ENCODE results near the gene STAT2.
"Not testable (repeated sequence)": the region's sequence is repeated elsewhere in the genome, so short reads cannot be mapped to it uniquely, and the experiment has no call there.

The STAT2 gene

DNA sequence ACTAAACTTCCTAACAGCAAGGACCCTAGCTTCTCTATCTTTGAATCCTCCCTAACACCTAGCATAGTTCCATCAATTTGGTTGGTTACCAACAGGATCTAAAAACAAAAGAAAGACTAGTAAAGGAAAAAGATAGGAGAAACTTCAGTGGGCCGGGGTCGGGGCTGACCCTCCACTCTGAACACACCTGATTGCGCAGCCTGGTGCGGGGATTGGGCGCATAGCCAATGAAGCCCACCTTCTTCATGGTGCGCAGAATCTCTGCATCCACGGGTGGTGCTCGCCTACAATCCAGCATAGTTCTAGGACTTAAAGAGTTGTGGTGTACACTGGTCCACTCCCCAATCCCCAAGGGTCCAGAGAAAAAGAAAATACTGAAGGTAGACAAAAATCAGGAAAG lies 33.8 kb downstream of the STAT2 start:
- no peaks in the 10 kb centered on the region for H3K9me3 ChIP-seq (ENCODE audit: low read depth, low read length)
- H3K9ac ChIP-seq (ENCODE audit: insufficient read length), result no peak overlapping the region
- TF ChIP-seq EZH2 (IDR thresholded peaks at IDR 0.05) (no peak), FOXP2 (optimal IDR thresholded peaks at IDR 0.05; ENCODE audit: control extremely low read depth, extremely low read length, insufficient read depth) (no peak), POLR2AphosphoS5 (IDR thresholded peaks at IDR 0.05; ENCODE audit: borderline replicate concordance, low read depth, low read length) (no peak)
- H3K36me3 ChIP-seq (ENCODE audit: insufficient read depth, low read length), result peaks cover 4% of the 10 kb centered on the region; the same call in 1 of the 2 replicates
- no peak overlapping the region for H3K27ac ChIP-seq
- no peak for DNase-seq (ENCODE audit: low read depth, low spot score)
- H3K4me3 ChIP-seq, result no peak overlapping the region

DNA sequence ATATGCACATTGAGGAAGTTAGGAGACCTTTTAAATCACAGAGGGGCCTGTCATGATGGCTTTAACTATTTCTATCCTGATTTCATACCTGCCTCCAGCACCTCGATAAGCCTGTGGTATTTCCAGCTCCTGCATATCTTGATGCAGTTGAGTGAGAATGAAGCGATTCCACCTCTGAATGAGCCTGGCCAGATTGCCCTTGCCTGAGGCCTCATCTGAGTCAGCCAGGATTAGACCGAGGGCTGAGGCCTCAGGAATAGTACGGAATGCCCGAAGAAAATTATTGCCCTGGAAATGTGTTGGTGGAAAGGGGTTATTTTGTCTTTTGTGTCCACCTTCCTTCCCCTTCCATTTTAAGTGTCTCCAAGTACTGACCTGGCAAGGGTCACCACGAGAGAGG lies 35.7 kb downstream of the STAT2 start:
- no peak overlapping the region for H3K9ac ChIP-seq (ENCODE audit: insufficient read length)
- peaks cover 5% of the 10 kb centered on the region; the same call in 1 of the 2 replicates for H3K36me3 ChIP-seq (ENCODE audit: insufficient read depth, low read length)
- no peak overlapping the region for H3K27ac ChIP-seq
- no peak overlapping the region for H3K4me3 ChIP-seq
- no peaks in the 10 kb centered on the region for H3K9me3 ChIP-seq (ENCODE audit: low read depth, low read length)
- DNase-seq (ENCODE audit: low read depth, low spot score), result no peak
- no peak for TF ChIP-seq FOXP2 (optimal IDR thresholded peaks at IDR 0.05; ENCODE audit: control extremely low read depth, extremely low read length, insufficient read depth)
- TF ChIP-seq EZH2 (IDR thresholded peaks at IDR 0.05), result no peak
- no peak for TF ChIP-seq POLR2AphosphoS5 (IDR thresholded peaks at IDR 0.05; ENCODE audit: borderline replicate concordance, low read depth, low read length)

DNA sequence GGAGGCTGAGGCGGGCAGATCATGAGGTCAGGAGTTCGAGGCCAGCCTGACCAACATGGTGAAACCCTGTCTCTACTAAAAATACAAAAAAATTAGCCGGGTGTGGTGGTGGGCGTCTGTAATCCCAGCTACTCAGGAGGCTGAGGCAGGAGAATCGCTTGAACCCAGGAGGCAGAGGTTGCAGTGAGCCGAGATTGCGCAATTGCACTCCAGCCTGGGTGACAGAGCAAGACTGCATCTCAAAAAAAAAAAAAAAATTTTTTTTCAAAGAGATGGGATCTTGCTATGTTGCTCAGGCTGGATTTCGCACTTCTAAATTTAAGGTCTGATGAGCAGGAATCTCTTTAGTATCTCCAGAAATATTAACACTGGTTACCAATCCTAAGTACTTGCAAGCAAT lies 38.3 kb downstream of the STAT2 start:
- H3K4me3 ChIP-seq; H3K27ac ChIP-seq; DNase-seq (ENCODE audit: low read depth, low spot score); H3K9ac ChIP-seq (ENCODE audit: insufficient read length); H3K9me3 ChIP-seq (ENCODE audit: low read depth, low read length); H3K36me3 ChIP-seq (ENCODE audit: insufficient read depth, low read length): not testable (repeated sequence)

DNA sequence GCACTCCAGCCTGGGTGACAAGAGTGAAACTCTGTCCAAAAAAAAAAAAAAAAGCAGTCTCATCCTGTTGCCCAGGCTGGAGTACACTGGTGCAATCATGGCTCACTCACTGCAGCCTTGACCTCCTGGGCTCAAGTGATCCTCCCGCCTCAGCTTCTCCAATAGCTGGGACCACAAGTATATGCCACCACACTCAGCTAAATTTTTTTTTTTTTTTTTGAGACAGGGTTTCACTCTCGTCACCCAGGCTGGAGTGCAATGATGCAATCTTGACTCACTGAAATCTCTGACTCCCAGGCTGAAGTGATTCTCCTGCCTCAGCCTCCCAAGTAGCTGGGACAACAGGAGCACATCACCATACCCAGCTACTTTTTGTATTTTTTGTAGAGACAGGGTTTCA lies 38.9 kb downstream of the STAT2 start:
- no peak overlapping the region for H3K27ac ChIP-seq
- DNase-seq (ENCODE audit: low read depth, low spot score), result no peak
- no peaks in the 10 kb centered on the region for H3K9me3 ChIP-seq (ENCODE audit: low read depth, low read length)
- H3K36me3 ChIP-seq (ENCODE audit: insufficient read depth, low read length), result peaks cover 3% of the 10 kb centered on the region; the same call in 1 of the 2 replicates
- H3K4me3 ChIP-seq, result no peak overlapping the region
- no peak for TF ChIP-seq POLR2AphosphoS5 (IDR thresholded peaks at IDR 0.05; ENCODE audit: borderline replicate concordance, low read depth, low read length)
- no peak for TF ChIP-seq FOXP2 (optimal IDR thresholded peaks at IDR 0.05; ENCODE audit: control extremely low read depth, extremely low read length, insufficient read depth)
- no peak for TF ChIP-seq EZH2 (IDR thresholded peaks at IDR 0.05)
- H3K9ac ChIP-seq (ENCODE audit: insufficient read length), result no peak overlapping the region

DNA sequence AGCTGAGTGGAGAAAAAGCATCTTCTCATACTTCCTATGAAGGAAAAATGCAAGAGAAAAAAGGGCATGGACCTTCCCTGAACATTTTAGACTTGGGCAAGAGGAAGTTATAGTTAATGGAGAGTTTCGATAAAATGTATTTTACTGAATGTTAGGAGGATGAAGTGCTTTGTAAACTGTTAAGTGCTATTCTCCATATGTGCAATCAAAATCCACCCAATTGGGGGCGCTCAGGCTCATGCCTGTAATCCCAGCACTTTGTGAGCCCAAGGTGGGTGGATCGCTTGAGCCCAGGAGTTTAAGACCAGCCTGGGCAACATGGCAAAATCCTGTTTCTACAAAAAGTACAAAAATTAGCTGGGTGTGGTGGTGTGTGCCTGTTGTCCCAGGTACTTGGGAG lies 42.2 kb downstream of the STAT2 start:
- H3K36me3 ChIP-seq (ENCODE audit: insufficient read depth, low read length), result peaks cover 9% of the 10 kb centered on the region; the same call in 1 of the 2 replicates
- no peak overlapping the region for H3K27ac ChIP-seq
- no peak for DNase-seq (ENCODE audit: low read depth, low spot score)
- H3K9ac ChIP-seq (ENCODE audit: insufficient read length), result no peak overlapping the region
- no peak for TF ChIP-seq POLR2AphosphoS5 (IDR thresholded peaks at IDR 0.05; ENCODE audit: borderline replicate concordance, low read depth, low read length)
- TF ChIP-seq FOXP2 (optimal IDR thresholded peaks at IDR 0.05; ENCODE audit: control extremely low read depth, extremely low read length, insufficient read depth), result no peak
- no peak for TF ChIP-seq EZH2 (IDR thresholded peaks at IDR 0.05)
- H3K9me3 ChIP-seq (ENCODE audit: low read depth, low read length), result no peaks in the 10 kb centered on the region
- no peak overlapping the region for H3K4me3 ChIP-seq

DNA sequence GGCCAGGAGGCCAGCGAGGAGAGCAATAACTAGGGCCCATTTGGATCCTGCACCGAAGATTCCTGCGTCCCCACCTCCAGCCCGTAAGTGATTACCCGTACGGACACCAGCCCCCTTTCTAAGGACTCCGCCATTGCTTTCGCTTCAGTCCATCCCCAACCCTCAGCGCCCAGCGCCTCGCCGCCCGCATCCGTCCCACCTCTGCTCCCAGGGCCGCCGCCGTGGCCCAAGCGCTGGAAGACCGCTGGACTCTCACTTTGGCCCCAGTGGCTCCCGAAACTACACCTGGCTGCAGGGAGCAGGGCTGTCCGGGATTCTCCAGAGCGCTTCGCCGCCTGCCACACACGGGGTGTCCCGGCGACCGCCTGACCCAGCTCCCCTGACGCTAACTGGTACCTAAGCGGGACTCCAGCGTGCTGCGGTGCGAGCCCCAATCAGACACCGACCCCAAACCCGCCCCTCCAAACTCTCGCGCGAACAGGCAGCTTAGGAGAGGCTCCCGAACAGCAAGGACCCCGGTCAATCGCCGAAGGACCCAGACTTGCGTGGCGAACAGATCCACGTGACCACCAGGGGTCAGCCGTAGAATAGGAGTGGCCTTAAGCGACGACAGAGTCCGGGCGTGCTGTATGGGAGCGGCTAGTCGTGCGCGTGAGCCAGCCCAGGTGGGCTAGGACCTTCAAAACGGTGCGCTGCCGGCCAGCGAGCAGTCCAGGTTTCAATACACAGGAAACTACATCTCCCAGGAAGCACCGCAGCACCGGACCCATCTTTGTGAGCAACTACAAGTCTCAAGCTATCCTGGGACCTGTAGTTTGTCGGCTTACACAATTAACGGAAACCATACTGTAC lies 44.1 kb downstream of the STAT2 start, which contains the start of gene CNPY2:
Gene CNPY2 (minus strand): TSS at position 367 of the 852 bp plus-strand sequence. CDS start 771 bp downstream, outside the sequence.
- H3K9ac ChIP-seq (ENCODE audit: insufficient read length), result peak within 1 kb of the TSS; percentile 92
- H3K9me3 ChIP-seq (ENCODE audit: low read depth, low read length), result no peaks in the 10 kb centered on the region
- TF ChIP-seq POLR2AphosphoS5 (IDR thresholded peaks at IDR 0.05; ENCODE audit: borderline replicate concordance, low read depth, low read length) (peak; percentile 94), FOXP2 (optimal IDR thresholded peaks at IDR 0.05; ENCODE audit: control extremely low read depth, extremely low read length, insufficient read depth) (peak; percentile 74), EZH2 (IDR thresholded peaks at IDR 0.05) (no peak)
- peaks cover 14% of the 10 kb centered on the region for H3K36me3 ChIP-seq (ENCODE audit: insufficient read depth, low read length)
- peak within 1 kb of the TSS; percentile 88 for H3K27ac ChIP-seq
- peak within 1 kb of the TSS; percentile 98 for H3K4me3 ChIP-seq
- peak; percentile 87 for DNase-seq (ENCODE audit: low read depth, low spot score)

DNA sequence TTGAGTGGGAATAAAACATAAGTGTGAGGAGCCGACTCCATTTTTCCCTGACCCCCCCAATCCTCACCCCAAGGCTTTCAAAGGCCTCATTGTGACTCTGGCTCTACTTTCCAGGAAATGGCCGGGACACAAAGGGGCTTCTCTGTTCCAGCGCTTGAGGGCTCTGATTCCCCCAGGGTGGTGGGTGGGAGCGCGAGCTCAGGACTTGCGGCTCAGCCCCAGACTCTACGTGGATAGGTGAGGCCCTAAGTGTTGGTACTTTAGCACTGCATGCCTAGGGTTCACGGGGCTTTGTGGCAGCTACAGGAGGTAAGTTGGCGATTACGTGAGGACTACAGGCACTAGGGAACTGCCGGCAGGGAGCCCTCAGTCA lies 44.7 kb downstream of the STAT2 start:
- peak overlapping the region; percentile 98 for H3K4me3 ChIP-seq
- no peak for DNase-seq (ENCODE audit: low read depth, low spot score)
- no peaks in the 10 kb centered on the region for H3K9me3 ChIP-seq (ENCODE audit: low read depth, low read length)
- no peak for TF ChIP-seq POLR2AphosphoS5 (IDR thresholded peaks at IDR 0.05; ENCODE audit: borderline replicate concordance, low read depth, low read length)
- no peak for TF ChIP-seq FOXP2 (optimal IDR thresholded peaks at IDR 0.05; ENCODE audit: control extremely low read depth, extremely low read length, insufficient read depth)
- TF ChIP-seq EZH2 (IDR thresholded peaks at IDR 0.05), result no peak
- H3K9ac ChIP-seq (ENCODE audit: insufficient read length), result peak overlapping the region; percentile 92
- no peak overlapping the region for H3K27ac ChIP-seq
- H3K36me3 ChIP-seq (ENCODE audit: insufficient read depth, low read length), result peaks cover 20% of the 10 kb centered on the region

DNA sequence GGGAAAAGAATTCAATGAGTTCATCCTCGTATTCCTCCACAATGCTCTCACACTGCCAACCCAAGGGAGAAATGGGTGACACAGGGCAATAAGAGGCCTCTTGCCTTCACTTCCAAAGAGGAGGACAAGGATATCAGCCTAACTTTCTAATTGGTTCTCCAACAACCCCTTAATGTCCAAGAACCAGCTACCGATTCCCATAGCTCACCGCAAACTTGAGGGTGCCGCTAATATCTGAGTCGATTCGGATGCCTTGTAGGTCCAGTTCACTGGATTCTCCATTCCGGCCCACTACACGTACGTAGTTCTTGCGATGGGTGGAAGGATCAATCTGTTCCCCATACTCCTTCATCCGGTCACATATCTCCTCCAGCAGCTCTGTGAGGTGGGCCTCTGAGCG lies 48.9 kb downstream of the STAT2 start:
- no peak for TF ChIP-seq EZH2 (IDR thresholded peaks at IDR 0.05)
- TF ChIP-seq POLR2AphosphoS5 (IDR thresholded peaks at IDR 0.05; ENCODE audit: borderline replicate concordance, low read depth, low read length), result no peak
- TF ChIP-seq FOXP2 (optimal IDR thresholded peaks at IDR 0.05; ENCODE audit: control extremely low read depth, extremely low read length, insufficient read depth), result no peak
- Histone ChIP-seq H3K9me3 (ENCODE audit: low read depth, low read length) (no peaks in the 10 kb centered on the region), H3K36me3 (ENCODE audit: insufficient read depth, low read length) (peaks cover 30% of the 10 kb centered on the region), H3K4me3 (no peak overlapping the region), H3K27ac (no peak overlapping the region), H3K9ac (ENCODE audit: insufficient read length) (no peak overlapping the region)
- no peak for DNase-seq (ENCODE audit: low read depth, low spot score)

Measured in SK-N-MC (cell line).